ENCODE data around the gene RNF4. TPM values are rescaled to one million over a fixed set of nuclear protein-coding genes. Genes with fewer than 3 reads are reported as not detected.

RNF4 gene
- total and polyA plus RNA-seq, 10 of the 15 experiments (the other 5 are each of a cell fraction or from before 2014, with no cell fraction given), result 34.9 to 145 (median 76.1) TPM

GRCh38 chr4:2468456-2469191, at the start of gene RNF4 (continued):
- TF ChIP-seq, protein P1, sequence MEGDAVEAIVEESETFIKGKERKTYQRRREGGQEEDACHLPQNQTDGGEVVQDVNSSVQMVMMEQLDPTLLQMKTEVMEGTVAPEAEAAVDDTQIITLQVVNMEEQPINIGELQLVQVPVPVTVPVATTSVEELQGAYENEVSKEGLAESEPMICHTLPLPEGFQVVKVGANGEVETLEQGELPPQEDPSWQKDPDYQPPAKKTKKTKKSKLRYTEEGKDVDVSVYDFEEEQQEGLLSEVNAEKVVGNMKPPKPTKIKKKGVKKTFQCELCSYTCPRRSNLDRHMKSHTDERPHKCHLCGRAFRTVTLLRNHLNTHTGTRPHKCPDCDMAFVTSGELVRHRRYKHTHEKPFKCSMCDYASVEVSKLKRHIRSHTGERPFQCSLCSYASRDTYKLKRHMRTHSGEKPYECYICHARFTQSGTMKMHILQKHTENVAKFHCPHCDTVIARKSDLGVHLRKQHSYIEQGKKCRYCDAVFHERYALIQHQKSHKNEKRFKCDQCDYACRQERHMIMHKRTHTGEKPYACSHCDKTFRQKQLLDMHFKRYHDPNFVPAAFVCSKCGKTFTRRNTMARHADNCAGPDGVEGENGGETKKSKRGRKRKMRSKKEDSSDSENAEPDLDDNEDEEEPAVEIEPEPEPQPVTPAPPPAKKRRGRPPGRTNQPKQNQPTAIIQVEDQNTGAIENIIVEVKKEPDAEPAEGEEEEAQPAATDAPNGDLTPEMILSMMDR (IDR thresholded peaks at IDR 0.05 in 2 of 3, conservative IDR thresholded peaks at IDR 0.05 in 1 of 3; ENCODE audit: control insufficient read depth in 2 of 3, extremely low read depth in 1 of 3, insufficient read depth in 1 of 3, low read depth in 3 of 3, low read length in 3 of 3), result no peak
- TF ChIP-seq CREB1 (IDR thresholded peaks at IDR 0.05; ENCODE audit: low read depth), result peak; percentile 82
- no peak for TF ChIP-seq EP300 (IDR thresholded peaks at IDR 0.05; ENCODE audit: borderline replicate concordance in 1 of 2, control insufficient read depth in 1 of 2, low read depth in 2 of 2, low read length in 2 of 2)
- no peak for TF ChIP-seq JUNB (IDR thresholded peaks at IDR 0.05)
- no peak for TF ChIP-seq NFXL1 (IDR thresholded peaks at IDR 0.05; ENCODE audit: borderline replicate concordance)
- peak; percentile 92 for TF ChIP-seq GABPA (IDR thresholded peaks at IDR 0.05; ENCODE audit: low read depth)
- peak; percentile 62; the same call in 1 of the 2 replicates for TF ChIP-seq TCF3 (IDR thresholded peaks at IDR 0.05; ENCODE audit: borderline replicate concordance, insufficient read depth, low read depth, low read length)
- TF ChIP-seq, protein P2, sequence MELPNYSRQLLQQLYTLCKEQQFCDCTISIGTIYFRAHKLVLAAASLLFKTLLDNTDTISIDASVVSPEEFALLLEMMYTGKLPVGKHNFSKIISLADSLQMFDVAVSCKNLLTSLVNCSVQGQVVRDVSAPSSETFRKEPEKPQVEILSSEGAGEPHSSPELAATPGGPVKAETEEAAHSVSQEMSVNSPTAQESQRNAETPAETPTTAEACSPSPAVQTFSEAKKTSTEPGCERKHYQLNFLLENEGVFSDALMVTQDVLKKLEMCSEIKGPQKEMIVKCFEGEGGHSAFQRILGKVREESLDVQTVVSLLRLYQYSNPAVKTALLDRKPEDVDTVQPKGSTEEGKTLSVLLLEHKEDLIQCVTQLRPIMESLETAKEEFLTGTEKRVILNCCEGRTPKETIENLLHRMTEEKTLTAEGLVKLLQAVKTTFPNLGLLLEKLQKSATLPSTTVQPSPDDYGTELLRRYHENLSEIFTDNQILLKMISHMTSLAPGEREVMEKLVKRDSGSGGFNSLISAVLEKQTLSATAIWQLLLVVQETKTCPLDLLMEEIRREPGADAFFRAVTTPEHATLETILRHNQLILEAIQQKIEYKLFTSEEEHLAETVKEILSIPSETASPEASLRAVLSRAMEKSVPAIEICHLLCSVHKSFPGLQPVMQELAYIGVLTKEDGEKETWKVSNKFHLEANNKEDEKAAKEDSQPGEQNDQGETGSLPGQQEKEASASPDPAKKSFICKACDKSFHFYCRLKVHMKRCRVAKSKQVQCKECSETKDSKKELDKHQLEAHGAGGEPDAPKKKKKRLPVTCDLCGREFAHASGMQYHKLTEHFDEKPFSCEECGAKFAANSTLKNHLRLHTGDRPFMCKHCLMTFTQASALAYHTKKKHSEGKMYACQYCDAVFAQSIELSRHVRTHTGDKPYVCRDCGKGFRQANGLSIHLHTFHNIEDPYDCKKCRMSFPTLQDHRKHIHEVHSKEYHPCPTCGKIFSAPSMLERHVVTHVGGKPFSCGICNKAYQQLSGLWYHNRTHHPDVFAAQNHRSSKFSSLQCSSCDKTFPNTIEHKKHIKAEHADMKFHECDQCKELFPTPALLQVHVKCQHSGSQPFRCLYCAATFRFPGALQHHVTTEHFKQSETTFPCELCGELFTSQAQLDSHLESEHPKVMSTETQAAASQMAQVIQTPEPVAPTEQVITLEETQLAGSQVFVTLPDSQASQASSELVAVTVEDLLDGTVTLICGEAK (IDR thresholded peaks at IDR 0.05; ENCODE audit: borderline replicate concordance), result peak; percentile 93
- TF ChIP-seq SMAD5 (IDR thresholded peaks at IDR 0.05; ENCODE audit: low read depth), result peak; percentile 52; the same call in 1 of the 2 replicates
- peak; percentile 44; the same call in 1 of the 2 replicates for TF ChIP-seq RB1 (IDR thresholded peaks at IDR 0.05; ENCODE audit: borderline replicate concordance)
- TF ChIP-seq BMI1 (IDR thresholded peaks at IDR 0.05; ENCODE audit: borderline replicate concordance), result no peak
- TF ChIP-seq ESRRA (IDR thresholded peaks at IDR 0.05; ENCODE audit: low read length), result no peak
- TF ChIP-seq YY1 (IDR thresholded peaks at IDR 0.05; ENCODE audit: low read depth, low read length), result peak; percentile 75
- peak; percentile 56 for TF ChIP-seq LARP7 (IDR thresholded peaks at IDR 0.05)
- peak; percentile 96 for TF ChIP-seq POLR2AphosphoS5 (IDR thresholded peaks at IDR 0.05; ENCODE audit: low read length)
- no peak for TF ChIP-seq MYC (IDR thresholded peaks at IDR 0.05; ENCODE audit: insufficient read depth, insufficient read length, insufficient replicate concordance, low read length, severe bottlenecking)
- TF ChIP-seq SIX5 (IDR thresholded peaks at IDR 0.05; ENCODE audit: low read depth, low read length, severe bottlenecking), result no peak
- TF ChIP-seq FOXM1 (IDR thresholded peaks at IDR 0.05; ENCODE audit: low read depth, low read length), result no peak
- TF ChIP-seq EGR1 (IDR thresholded peaks at IDR 0.05; ENCODE audit: borderline replicate concordance in 1 of 2, low read depth in 2 of 2, low read length in 2 of 2), result peak in 1 of 2 experiments; percentile 87; a peak in 2 of 3 replicates
- peak; percentile 79; the same call in 1 of the 2 replicates for TF ChIP-seq CHD2 (IDR thresholded peaks at IDR 0.05; ENCODE audit: borderline replicate concordance, low read depth, low read length)
- no peak for TF ChIP-seq MYB (IDR thresholded peaks at IDR 0.05; ENCODE audit: borderline replicate concordance, low read depth, low read length)
- TF ChIP-seq MEF2A (IDR thresholded peaks at IDR 0.05; ENCODE audit: insufficient read depth, low read depth, low read length), result no peak
- TF ChIP-seq IKZF1 (conservative IDR thresholded peaks at IDR 0.05), result peak; percentile 81
- TF ChIP-seq CBX5 (IDR thresholded peaks at IDR 0.05; ENCODE audit: low read depth), result no peak
- TF ChIP-seq MTA2 (IDR thresholded peaks at IDR 0.05; ENCODE audit: low read depth), result no peak

Measured in GM12878 (cell line).